ENCODE data around the gene PDYN.

- TF ChIP-seq THAP12 (CRISPR knock-in tag; IDR thresholded peaks at IDR 0.05) (no peak), RNF219 (CRISPR knock-in tag; IDR thresholded peaks at IDR 0.05) (no peak), ZBTB49 (CRISPR knock-in tag; IDR thresholded peaks at IDR 0.05; ENCODE audit: borderline replicate concordance) (no peak)
These were observed 42.3 kb downstream of the PDYN start for GRCh38 chr20:1951436-1952115.

All from K562 (cell line).